HCEC 1CT (cell line): ENCODE measurements around the gene TPR.

Experiments
- DNase-seq: peaks from one replicate; pipeline ENCODE4 v3.0.0-alpha.2; 2017

Gene TPR

GRCh38 chr1:186286615-186287315 lies 88.3 kb downstream of the TPR start:
- DNase-seq = no peak

GRCh38 chr1:186283374-186283773 lies 91.7 kb downstream of the TPR start:
- no peak for DNase-seq

GRCh38 chr1:186282466-186282865 lies 92.6 kb downstream of the TPR start:
- DNase-seq = no peak

GRCh38 chr1:186275822-186276221 lies 99.2 kb downstream of the TPR start:
- DNase-seq = no peak

- DNase-seq = no peak
These were observed 102.6 kb downstream of the TPR start for GRCh38 chr1:186272486-186272885.

GRCh38 chr1:186271032-186271431 lies 104.0 kb downstream of the TPR start:
- no peak for DNase-seq
